Esophagus squamous epithelium (tissue), 4 donors: Measurements from ENCODE around the gene ITM2A.

Experiments used
- POLR2A ChIP-seq, 4 donors: fragments of 450-650 bp; IDR thresholded peaks; one replicate each; pipeline ENCODE4 v1.6.1; 2017; ENCODE audit warnings: antibody characterized with exemption in 4 of 4, mild to moderate bottlenecking in 4 of 4, moderate library complexity in 3 of 4
- TF ChIP-seq, protein P1 (sequence below), 6 experiments: fragments of 450-650 bp in 4 of 6; fragments of 200-600 bp in 2 of 6; sonication (generic) in 2 of 6; IDR thresholded peaks; one replicate each; pipeline ENCODE4 v1.5.1; 2016 to 2019; ENCODE audit warnings: antibody characterized with exemption in 6 of 6, mild to moderate bottlenecking in 4 of 6, moderate library complexity in 4 of 6

DNA sequence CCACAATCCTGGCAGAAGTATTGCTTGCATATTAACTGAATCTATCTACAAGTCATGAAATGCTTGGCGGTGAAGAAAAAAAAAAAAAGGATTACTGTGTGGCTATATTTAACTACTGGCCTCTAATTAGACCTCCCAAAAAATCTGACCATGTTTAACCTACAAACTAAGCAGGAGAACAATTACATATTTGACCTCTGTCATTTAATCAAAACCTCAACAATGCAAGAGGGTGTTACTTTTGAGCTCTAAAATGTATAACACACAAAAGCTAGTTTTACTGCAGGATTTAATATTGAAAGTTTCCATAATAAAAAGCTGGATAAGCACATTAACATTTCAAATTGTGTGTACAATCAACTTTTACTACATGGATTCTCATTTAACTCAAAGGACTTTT is 1.5 kb downstream of the ITM2A start:
- TF ChIP-seq, protein P1, sequence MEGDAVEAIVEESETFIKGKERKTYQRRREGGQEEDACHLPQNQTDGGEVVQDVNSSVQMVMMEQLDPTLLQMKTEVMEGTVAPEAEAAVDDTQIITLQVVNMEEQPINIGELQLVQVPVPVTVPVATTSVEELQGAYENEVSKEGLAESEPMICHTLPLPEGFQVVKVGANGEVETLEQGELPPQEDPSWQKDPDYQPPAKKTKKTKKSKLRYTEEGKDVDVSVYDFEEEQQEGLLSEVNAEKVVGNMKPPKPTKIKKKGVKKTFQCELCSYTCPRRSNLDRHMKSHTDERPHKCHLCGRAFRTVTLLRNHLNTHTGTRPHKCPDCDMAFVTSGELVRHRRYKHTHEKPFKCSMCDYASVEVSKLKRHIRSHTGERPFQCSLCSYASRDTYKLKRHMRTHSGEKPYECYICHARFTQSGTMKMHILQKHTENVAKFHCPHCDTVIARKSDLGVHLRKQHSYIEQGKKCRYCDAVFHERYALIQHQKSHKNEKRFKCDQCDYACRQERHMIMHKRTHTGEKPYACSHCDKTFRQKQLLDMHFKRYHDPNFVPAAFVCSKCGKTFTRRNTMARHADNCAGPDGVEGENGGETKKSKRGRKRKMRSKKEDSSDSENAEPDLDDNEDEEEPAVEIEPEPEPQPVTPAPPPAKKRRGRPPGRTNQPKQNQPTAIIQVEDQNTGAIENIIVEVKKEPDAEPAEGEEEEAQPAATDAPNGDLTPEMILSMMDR (IDR thresholded peaks at IDR 0.05), result no peak
- TF ChIP-seq POLR2A (IDR thresholded peaks at IDR 0.05), result no peak
